Activated CD4-positive, CD25-positive, alpha-beta regulatory T cell treated with anti-CD3 and anti-CD28 coated beads, Interleukin-2, amount 50 U/mL, for 16 hours (primary cell): ENCODE data around the gene SKP2.

Experiments
- DNase-seq: peaks from one replicate; pipeline ENCODE4 v3.0.0-alpha.2; 2020; ENCODE audit warnings: low read depth, low spot score

The SKP2 gene

DNA sequence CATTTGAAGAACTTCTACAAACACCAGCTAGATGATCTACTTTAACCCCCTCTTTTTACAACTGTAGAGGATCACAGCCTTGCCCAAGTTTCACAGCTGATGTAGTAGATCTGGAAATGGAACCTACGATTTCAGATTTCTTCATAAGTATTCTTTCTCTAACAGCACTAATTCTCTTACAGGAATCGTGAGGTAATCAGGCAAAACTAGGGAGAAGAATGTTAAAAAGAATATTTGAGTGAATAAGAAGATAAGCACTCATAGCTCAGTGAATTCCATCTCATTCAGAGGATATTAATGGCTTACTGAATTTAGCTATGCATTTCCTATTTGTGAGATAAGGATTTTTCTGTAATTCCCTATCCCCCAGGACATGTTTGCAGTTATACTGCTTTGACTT is 47.7 kb downstream of the SKP2 start:
- DNase-seq: no peak

DNA sequence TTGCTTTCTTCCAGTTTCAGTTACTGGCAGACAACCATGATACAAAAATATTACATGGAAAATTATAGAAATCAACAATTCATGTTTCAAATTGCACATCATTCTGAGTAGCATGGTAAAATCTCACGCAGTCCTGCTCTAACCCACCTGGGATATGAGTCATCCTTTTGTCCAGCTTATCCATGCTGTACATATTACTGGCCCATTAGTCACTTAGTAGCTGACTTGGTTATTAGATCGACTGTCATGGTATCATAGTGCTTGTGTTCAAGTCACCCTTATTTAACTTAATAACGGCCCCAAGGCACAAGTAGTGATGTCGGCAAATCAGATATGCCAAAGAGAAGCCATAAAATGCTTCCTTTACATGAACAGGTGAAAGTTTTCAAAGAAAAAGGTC is 48.6 kb downstream of the SKP2 start:
- no peak for DNase-seq

DNA sequence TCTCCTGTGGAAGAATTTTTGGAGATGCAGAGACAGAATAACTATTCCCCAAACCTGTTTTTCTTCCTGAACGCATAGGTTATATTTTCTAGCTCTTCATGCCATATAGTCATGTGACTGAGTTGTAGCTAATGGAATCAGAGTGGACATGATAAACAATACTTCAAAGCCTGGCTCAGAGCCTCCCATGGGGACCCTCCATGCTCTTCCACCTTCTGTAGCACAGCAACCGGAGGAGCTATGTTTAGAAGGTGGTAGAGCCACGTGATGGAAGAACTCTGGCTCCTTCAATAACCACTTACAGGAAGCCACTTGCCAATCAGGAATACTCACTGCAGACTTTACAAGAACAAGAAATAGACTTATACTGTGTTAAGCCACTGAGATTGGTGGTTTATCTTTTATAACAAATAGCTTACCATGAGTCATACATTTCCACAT is 50.6 kb downstream of the SKP2 start:
- DNase-seq: no peak

DNA sequence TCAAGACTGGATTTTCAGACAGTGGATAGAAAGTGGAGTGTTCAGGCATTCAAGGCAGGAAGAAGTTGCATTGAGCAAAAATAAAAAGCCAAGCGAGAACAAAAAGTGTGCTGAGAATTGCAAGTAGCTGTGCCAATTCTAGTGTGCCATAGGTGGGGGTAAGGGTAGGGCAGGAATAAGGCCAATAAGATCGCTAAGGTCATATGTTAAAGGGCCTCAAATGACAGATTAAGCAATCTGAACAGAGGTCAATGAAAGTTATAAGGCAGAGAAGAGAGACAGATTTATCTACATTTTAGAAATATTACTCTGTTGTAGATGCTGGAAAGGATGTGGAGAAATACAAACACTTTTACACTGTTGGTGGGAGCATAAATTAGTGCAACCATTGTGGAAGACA is 53.4 kb downstream of the SKP2 start:
- no peak for DNase-seq

DNA sequence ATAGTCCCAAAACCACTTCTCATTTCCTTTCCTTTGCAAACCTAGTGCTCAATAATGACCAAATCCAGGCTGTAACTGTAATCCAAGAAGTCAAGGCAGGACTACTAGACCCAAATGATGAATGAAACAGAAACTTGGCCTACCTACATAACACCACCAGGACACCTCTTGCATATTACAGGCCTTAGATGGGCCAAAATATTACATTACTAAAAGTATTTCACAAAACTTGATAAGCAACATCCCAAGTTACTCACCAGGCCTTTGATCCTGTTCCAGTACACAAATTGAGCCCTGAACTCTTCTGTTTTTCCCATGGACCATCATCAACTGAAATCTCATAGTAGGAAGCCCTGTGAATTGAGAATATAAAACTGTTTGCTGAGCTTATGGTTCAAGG is 55.0 kb downstream of the SKP2 start:
- DNase-seq: no peak

DNA sequence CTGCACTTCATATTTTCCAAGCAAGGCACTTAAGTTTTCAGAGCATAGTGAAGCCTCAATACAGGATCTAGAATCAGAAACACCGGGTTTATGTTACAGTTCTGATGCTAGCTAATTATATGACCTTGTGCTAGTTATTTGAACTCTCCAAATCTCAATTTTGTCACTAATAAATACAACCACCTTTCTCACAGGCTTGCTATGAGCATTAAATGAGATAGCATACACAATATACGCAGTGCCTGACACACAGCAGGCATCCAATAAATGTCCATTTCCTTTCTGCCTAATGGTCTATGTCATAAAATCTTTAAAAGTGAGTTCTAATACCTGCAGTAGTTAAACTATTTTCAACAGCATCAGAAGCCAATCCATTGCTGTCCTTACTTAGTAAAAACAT is 56.9 kb downstream of the SKP2 start:
- DNase-seq: no peak

DNA sequence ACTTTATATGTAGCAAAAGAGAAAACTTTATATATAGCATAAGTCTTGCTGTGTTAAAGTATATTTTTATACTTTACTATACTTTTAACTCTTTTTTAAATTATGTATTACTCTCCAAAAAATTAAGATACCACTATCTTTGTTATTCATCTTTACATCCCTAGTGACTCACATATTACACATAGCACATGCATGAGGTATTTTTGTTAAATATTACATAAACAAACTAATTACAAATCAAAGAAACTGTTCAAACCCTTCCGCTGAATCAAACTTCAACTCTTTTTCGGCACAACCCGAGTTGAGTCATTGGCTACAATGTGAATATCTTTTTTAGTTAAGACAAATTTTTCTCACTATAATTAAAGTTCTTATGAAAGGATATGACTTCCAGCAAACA is 57.8 kb downstream of the SKP2 start:
- DNase-seq: no peak

DNA sequence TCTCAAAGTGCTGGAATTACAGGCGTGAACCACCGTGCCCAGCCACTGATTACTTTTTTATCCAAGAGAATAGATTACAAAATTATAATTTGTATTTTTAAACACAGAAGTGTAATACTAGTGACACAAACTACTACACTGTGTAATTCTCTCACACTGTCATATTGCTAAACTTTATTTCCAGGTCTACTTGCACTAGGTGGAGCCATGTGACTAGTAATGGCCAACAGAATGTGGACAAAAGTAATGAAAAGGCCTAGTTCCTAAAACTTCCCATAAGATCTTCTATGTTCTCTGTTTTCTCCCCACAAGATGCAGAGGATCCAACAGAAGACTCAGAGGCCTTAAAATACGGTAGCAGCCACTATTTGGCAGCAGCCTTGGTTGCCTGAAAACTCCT is 62.5 kb downstream of the SKP2 start:
- no peak for DNase-seq

DNA sequence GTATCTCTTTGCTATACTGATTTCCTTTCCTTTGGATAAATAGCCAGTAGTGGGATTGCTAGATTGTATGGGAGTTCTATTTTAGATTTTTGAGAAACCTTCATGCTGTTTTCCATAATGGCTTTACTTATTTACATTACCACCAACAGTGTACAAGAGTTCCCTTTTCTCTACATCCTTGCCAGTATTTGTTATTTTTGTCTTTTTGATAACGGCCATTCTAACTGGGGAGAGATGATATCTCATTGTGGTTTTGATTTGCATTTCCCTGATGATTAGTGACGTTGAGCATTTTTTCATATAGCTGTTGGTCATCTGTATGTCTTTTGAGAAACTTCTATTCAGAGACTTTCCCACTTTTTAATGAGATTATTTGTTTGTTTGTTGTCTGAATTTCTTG is 64.0 kb downstream of the SKP2 start:
- no peak for DNase-seq

DNA sequence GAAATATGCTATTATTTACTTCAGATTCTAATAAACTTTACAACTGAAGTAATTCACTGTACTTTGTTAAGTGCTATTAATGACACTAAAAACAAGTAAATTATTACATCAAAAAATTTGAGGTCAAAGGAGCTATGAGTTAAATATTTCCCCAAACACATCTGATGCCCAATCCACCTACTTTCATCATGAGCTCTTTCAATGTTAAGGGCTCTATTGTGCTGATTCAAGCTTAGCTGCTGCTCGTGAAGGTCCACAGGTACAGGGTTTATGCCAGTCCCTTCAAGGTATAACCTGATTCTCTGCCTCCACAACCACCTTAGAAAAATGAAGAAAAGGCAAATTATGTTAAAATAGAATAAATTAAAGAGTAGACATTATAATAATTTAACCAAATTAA is 65.7 kb downstream of the SKP2 start:
- no peak for DNase-seq

DNA sequence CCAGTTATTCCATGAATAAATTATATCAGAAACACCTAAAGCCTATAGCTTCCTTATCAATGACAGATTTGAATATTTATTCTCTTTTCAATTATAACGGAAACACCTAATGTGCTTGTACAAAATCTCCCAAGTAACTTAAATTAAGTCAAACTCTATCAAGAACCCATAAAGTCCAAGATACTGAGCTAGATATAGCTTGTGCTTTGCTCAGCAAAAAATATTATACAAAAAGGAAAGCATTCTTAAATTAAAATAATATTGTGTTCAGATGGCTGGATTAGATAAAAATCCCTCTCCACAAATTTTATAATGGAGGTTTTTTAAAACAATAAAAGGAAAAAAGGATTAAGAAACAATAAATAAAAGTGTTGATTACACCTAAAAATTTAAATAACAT is 66.1 kb downstream of the SKP2 start:
- no peak for DNase-seq

DNA sequence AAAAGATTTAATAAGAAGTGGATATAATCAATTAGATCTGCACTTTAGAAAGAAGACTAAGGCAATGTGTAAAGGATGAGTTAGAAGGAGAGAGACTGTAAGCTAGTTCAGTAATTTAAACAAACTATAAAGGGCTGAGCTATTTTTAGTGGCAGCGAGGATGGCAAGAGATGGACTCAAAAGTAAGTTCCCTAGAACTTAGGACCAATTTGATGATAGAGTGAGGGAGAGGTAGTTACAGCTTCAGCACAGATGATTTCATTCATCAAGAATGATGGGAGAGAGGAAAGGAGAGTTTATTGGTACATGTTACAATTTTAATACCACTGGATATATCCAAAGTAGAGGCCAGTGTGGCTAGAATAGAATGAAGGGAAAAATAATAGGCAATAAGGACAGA is 70.7 kb downstream of the SKP2 start:
- DNase-seq: no peak

DNA sequence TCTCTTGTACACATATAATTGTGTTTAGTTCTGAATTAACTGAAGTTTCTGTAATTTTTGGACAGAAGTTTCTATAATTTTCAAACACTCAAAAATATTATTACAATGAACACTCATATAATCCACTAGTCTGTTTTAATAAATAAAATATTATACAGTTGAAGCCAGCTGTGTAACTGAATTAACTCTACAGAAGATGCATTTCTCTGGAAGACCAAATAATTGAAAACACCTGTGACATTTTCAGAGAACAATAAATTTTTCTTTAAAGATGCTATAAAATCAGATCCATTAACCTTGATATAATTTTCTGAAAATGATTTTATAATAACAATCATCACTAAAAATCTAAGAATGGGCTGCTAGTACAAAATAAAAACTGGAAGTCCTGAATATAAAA is 75.1 kb downstream of the SKP2 start:
- DNase-seq: no peak

DNA sequence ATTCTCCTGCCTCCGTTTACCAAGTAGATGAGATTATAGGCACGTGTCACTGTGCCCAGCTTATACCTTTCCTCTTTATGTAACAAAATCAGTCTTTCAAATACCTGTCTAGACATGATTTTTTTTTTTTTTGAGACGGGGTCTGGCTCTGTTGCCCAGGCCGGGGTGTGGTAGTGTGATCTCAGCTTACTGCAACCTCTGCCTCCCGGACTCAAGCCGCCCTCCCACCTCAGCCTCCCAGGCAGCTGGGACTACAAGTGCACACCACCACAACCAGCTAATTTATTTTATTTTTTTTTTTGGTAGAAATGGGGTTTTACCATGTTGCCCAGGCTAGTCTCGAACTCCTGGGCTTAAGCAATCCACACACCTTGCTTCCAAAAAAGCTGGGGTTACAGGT is 76.6 kb downstream of the SKP2 start:
- DNase-seq: no peak

DNA sequence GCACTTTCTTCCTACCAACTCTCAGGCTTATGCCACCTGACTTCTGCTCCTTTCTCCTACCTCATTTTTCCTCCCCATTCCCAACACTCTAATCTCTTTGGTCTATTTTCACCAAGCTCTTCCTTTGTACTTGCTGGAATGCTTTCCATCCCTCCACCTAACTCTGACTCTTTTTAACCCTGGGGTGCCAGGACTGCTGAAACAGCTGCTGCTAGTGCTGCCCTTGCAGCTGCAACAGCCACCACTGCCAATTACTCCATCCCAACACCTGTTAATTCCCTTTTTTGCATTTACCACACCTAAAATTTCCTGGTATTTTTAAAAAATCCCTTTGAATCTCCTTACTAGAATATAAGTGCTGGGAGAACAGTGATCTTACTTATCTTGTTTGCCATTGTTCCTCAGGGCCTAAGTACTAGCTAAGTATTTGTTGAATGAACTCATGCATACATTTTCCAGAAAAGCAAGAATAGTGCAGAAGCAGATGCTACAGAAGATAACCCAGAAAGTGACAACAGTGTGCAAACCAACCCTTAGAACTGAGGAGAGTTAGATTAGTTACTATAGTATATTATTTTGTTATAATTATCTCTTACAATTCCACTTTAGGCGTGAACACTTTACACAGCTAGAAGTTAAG is 78.4 kb downstream of the SKP2 start:
- no peak for DNase-seq

DNA sequence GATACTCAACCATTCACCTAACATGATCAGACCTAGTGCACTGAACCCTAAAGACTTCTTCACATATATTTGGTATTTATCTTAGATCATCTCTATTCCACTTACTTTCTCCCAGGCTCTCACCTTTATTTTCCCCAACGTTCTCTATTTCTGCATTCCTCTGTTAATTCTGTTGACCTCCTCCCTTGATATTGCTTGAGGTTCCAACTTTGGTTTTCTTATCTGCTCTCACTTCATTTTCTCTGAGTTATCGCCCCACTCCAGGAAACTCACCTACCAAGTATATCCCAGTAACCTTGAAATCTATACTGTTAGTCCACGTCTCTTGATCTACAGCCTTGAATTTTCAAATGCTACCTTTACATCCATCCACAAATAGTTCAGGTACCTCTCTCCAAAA is 80.6 kb downstream of the SKP2 start:
- no peak for DNase-seq
